ENCODE results near the gene GAB3.

GAB3 gene

GRCh38 chrX:154751203-154751668 lies 359 bp upstream of the GAB3 start:
- Histone ChIP-seq H3K4me1 (ENCODE audit: control insufficient read depth, insufficient read depth, low read length) (no peaks in the 10 kb centered on the region), H3K36me3 (ENCODE audit: control insufficient read depth, insufficient read depth, low read length) (no peaks in the 10 kb centered on the region), H3K4me3 (ENCODE audit: insufficient read depth, low read depth, low read length) (no peak overlapping the region), H3K9me3 (ENCODE audit: control insufficient read depth, low read length) (no peaks in the 10 kb centered on the region), H3K27ac (ENCODE audit: insufficient read depth, low read depth, low read length, poor library complexity, severe bottlenecking) (no peak overlapping the region), H3K27me3 (ENCODE audit: control insufficient read depth, insufficient read depth, low read length, poor library complexity, severe bottlenecking) (peaks cover 56% of the 10 kb centered on the region)
- WGBS, 2 experiments = 37 to 43% methylated on average over 12 to 14 of the region's 20 CpGs

GRCh38 chrX:154749856-154750255 lies 1.0 kb downstream of the GAB3 start:
- Histone ChIP-seq H3K36me3 (ENCODE audit: control insufficient read depth, insufficient read depth, low read length) (no peaks in the 10 kb centered on the region), H3K4me3 (ENCODE audit: insufficient read depth, low read depth, low read length) (no peak overlapping the region), H3K4me1 (ENCODE audit: control insufficient read depth, insufficient read depth, low read length) (no peaks in the 10 kb centered on the region), H3K9me3 (ENCODE audit: control insufficient read depth, low read length) (no peaks in the 10 kb centered on the region), H3K27ac (ENCODE audit: insufficient read depth, low read depth, low read length, poor library complexity, severe bottlenecking) (no peak overlapping the region), H3K27me3 (ENCODE audit: control insufficient read depth, insufficient read depth, low read length, poor library complexity, severe bottlenecking) (peaks cover 56% of the 10 kb centered on the region)
- 59 to 69% methylated on average over 5 to 6 of the region's 6 CpGs for WGBS, 2 experiments

DNA sequence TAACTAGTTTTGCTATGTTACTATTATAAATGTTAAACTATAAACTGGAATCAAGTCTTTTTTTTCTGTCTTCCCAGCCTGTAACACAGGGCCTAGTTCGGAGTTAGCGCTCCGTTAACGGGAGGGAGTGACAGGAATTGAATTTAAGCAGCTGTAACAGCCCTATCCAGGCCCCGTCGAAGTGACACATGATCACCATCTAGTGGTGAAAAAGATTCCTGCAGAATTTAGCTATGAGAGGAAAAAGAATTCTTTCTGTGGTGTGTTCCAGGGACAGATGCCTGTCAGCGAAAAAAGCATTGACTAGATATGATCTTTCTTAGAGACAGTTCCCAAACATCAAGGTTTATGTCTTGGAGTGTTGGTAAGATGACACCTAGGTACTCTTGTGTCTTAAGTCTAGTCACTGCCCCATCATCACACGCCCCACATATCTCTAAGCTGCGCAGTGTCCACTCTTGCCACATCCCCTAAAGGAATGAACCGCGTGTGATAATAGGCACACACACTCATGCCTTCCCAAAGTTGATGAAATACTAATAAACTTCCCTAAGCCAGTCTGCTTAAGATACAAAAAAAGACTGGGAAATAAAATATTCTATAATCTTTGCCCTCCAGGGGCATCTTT lies 2.1 kb downstream of the GAB3 start:
- Histone ChIP-seq H3K27ac (ENCODE audit: insufficient read depth, low read depth, low read length, poor library complexity, severe bottlenecking) (no peak overlapping the region), H3K36me3 (ENCODE audit: control insufficient read depth, insufficient read depth, low read length) (no peaks in the 10 kb centered on the region), H3K4me3 (ENCODE audit: insufficient read depth, low read depth, low read length) (no peak overlapping the region), H3K4me1 (ENCODE audit: control insufficient read depth, insufficient read depth, low read length) (no peaks in the 10 kb centered on the region), H3K9me3 (ENCODE audit: control insufficient read depth, low read length) (no peaks in the 10 kb centered on the region), H3K27me3 (ENCODE audit: control insufficient read depth, insufficient read depth, low read length, poor library complexity, severe bottlenecking) (peaks cover 53% of the 10 kb centered on the region)
- WGBS, 2 experiments = 34 to 35% methylated on average over 11 of the region's 11 CpGs

- H3K9me3 ChIP-seq (ENCODE audit: control insufficient read depth, low read length) = no peaks in the 10 kb centered on the region
- no peaks in the 10 kb centered on the region for H3K4me1 ChIP-seq (ENCODE audit: control insufficient read depth, insufficient read depth, low read length)
- no peak overlapping the region for H3K4me3 ChIP-seq (ENCODE audit: insufficient read depth, low read depth, low read length)
- no peaks in the 10 kb centered on the region for H3K36me3 ChIP-seq (ENCODE audit: control insufficient read depth, insufficient read depth, low read length)
- no peak overlapping the region for H3K27ac ChIP-seq (ENCODE audit: insufficient read depth, low read depth, low read length, poor library complexity, severe bottlenecking)
- no peaks in the 10 kb centered on the region for H3K27me3 ChIP-seq (ENCODE audit: control insufficient read depth, insufficient read depth, low read length, poor library complexity, severe bottlenecking)
These were observed 8.3 kb downstream of the GAB3 start for GRCh38 chrX:154742613-154743012.

GRCh38 chrX:154739952-154740465 lies 10.9 kb downstream of the GAB3 start:
- H3K27ac ChIP-seq (ENCODE audit: insufficient read depth, low read depth, low read length, poor library complexity, severe bottlenecking) = no peak overlapping the region
- no peaks in the 10 kb centered on the region for H3K4me1 ChIP-seq (ENCODE audit: control insufficient read depth, insufficient read depth, low read length)
- H3K4me3 ChIP-seq (ENCODE audit: insufficient read depth, low read depth, low read length) = no peak overlapping the region
- no peaks in the 10 kb centered on the region for H3K36me3 ChIP-seq (ENCODE audit: control insufficient read depth, insufficient read depth, low read length)
- WGBS, 2 experiments = 89 to 94% methylated on average over 2 of the region's 2 CpGs
- H3K9me3 ChIP-seq (ENCODE audit: control insufficient read depth, low read length) = no peaks in the 10 kb centered on the region
- H3K27me3 ChIP-seq (ENCODE audit: control insufficient read depth, insufficient read depth, low read length, poor library complexity, severe bottlenecking) = no peaks in the 10 kb centered on the region

DNA sequence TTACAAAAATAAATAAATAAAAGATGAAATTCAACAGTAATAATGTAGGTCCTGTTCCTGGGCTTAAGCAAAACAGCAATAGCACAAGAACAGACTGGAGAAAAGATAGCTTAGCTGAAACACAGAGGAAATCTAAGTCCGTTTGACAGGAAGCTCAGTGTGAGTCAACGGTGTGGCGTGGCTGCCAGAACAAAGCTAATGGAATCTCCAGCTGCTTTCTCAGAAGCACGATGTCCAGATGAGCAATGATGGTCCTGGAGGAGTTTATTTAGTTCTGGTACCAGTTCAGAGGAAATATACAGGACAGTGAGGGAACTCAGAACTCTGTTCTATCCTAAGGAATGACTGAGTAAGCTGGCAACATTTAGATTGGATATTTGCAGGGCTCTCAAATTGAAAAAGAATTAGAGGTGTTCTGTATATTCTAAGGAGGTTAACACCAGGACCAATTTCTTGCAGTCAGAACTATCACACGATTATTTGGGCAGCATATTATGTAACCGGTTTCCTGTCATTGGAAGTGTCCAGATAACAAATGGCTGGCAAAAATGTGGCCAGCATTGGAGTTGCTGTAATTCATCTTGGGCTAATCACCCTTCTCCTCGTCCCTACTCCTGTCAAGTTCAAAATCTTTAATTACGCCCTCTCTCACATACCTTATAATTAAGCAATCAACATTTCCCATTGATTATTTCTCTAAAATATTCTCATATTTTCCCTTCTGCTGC lies 12.7 kb downstream of the GAB3 start:
- no peaks in the 10 kb centered on the region for H3K9me3 ChIP-seq (ENCODE audit: control insufficient read depth, low read length)
- no peaks in the 10 kb centered on the region for H3K27me3 ChIP-seq (ENCODE audit: control insufficient read depth, insufficient read depth, low read length, poor library complexity, severe bottlenecking)
- H3K4me3 ChIP-seq (ENCODE audit: insufficient read depth, low read depth, low read length) = no peak overlapping the region
- no peak overlapping the region for H3K27ac ChIP-seq (ENCODE audit: insufficient read depth, low read depth, low read length, poor library complexity, severe bottlenecking)
- H3K4me1 ChIP-seq (ENCODE audit: control insufficient read depth, insufficient read depth, low read length) = no peaks in the 10 kb centered on the region
- 71 to 79% methylated on average over 8 of the region's 8 CpGs for WGBS, 2 experiments
- H3K36me3 ChIP-seq (ENCODE audit: control insufficient read depth, insufficient read depth, low read length) = no peaks in the 10 kb centered on the region

DNA sequence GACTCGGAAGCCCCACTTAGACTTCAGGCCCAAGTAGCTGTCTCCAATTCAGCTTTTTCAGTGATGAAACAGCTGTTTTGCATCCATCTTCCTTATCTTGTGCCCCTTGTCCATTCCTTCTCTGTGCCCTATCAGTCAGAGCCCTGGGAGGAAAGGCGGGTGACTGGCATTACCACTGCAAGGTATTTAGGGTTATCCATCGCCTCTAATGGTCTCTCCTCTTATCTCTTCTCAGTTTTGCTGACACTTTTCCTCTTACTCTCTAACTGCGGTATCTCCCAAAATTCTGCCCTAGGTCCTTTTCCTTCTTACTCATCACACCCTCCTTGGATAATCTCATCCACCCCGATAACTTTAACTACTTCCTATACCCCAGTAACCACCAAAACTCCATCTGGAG lies 13.7 kb downstream of the GAB3 start:
- H3K27ac ChIP-seq (ENCODE audit: insufficient read depth, low read depth, low read length, poor library complexity, severe bottlenecking) = no peak overlapping the region
- H3K27me3 ChIP-seq (ENCODE audit: control insufficient read depth, insufficient read depth, low read length, poor library complexity, severe bottlenecking) = no peaks in the 10 kb centered on the region
- WGBS, 2 experiments = 95 to 96% methylated on average over 5 of the region's 5 CpGs
- no peaks in the 10 kb centered on the region for H3K36me3 ChIP-seq (ENCODE audit: control insufficient read depth, insufficient read depth, low read length)
- H3K4me1 ChIP-seq (ENCODE audit: control insufficient read depth, insufficient read depth, low read length) = no peaks in the 10 kb centered on the region
- H3K4me3 ChIP-seq (ENCODE audit: insufficient read depth, low read depth, low read length) = no peak overlapping the region
- H3K9me3 ChIP-seq (ENCODE audit: control insufficient read depth, low read length) = no peaks in the 10 kb centered on the region

DNA sequence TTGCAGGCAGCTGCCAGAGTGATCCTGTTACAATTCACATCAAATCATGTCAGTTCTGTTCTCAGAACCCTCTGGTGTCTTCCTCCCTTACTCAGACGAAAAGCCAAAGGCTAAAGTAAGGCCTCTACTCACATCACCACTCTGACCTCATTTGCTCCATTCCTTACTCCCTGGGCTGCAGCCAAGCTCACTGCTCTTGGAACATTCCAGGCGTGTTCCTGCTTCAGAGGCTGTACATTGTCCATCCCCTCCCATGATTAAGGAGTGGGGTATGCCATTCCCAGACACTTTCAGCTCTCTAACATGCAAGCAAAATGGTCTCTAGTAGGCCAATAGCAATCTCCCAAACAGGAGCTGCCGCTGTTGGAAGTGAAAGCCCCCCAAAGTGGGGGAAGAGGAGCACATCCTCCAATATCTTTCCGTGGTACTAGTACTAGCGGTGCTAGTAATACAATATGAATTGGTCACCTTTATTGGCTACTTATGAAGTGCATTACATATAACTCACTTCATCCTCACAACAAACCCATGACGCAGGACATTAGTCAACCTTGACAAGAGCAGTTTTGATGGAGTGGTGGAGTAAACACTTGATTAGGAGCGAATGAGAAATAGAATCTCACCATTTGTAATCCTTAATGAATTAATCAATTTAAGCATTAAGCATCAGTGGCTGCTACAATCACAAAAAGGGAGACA lies 15.0 kb downstream of the GAB3 start:
- H3K9me3 ChIP-seq (ENCODE audit: control insufficient read depth, low read length) = no peaks in the 10 kb centered on the region
- no peaks in the 10 kb centered on the region for H3K27me3 ChIP-seq (ENCODE audit: control insufficient read depth, insufficient read depth, low read length, poor library complexity, severe bottlenecking)
- no peak overlapping the region for H3K4me3 ChIP-seq (ENCODE audit: insufficient read depth, low read depth, low read length)
- H3K36me3 ChIP-seq (ENCODE audit: control insufficient read depth, insufficient read depth, low read length) = no peaks in the 10 kb centered on the region
- no peaks in the 10 kb centered on the region for H3K4me1 ChIP-seq (ENCODE audit: control insufficient read depth, insufficient read depth, low read length)
- WGBS, 2 experiments = 85 to 88% methylated on average over 3 to 6 of the region's 7 CpGs
- H3K27ac ChIP-seq (ENCODE audit: insufficient read depth, low read depth, low read length, poor library complexity, severe bottlenecking) = no peak overlapping the region

DNA sequence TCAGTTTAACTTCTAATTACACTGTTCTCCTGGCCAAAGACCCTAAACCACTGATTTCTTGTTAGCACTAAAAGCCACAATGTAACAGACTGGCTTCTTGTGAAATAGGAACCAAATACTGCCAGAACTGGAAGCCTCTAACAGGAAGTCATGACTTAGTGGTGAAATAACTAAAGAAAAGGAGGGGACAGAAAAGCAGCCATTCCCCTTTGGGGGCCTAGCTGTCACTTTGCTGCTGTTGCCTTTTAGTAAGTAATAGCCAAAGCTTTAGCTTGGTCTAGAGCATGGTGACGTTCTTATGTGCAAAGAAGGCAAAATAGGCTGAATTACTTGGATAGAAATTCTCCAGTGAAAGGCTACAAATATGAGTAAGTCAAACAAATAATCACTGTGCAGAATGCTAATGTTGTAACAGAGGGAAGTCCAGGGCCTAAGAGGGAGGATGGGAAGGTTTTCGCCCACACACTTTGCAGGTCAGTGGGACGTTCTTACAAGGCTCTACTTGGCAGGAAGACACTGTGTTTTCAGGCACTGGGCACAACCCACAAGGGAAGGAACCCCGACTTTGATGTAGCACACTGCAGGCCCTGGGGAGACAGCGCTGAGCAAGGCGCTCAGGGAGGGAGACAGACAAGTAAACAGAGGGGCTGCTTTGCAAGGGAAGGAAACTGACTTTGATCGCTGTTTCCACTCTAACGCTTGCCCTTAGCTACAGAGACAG lies 16.7 kb downstream of the GAB3 start:
- WGBS, 2 experiments = 81 to 86% methylated on average over 8 of the region's 8 CpGs

DNA sequence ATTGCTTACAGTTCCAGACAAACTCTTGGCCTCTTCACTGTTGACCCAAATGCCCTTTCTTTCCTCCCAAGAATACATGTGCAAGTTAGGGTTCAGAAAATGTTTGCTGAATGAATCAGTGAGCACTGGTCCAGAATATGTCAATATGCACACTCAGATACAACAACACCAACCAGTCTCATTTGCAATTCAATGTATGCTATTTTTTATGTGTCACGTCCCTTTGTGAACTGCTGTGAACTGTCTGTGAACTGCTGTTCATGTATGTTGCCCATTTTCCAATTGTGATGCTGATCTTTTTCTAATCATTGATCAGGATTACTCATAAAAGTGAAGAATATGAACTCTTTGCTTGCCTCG lies 17.8 kb downstream of the GAB3 start:
- H3K36me3 ChIP-seq (ENCODE audit: control insufficient read depth, insufficient read depth, low read length) = no peaks in the 10 kb centered on the region
- no peak overlapping the region for H3K27ac ChIP-seq (ENCODE audit: insufficient read depth, low read depth, low read length, poor library complexity, severe bottlenecking)
- no peaks in the 10 kb centered on the region for H3K27me3 ChIP-seq (ENCODE audit: control insufficient read depth, insufficient read depth, low read length, poor library complexity, severe bottlenecking)
- H3K4me3 ChIP-seq (ENCODE audit: insufficient read depth, low read depth, low read length) = no peak overlapping the region
- WGBS, 2 experiments = 90 to 93% methylated on average over 2 of the region's 2 CpGs
- H3K9me3 ChIP-seq (ENCODE audit: control insufficient read depth, low read length) = no peaks in the 10 kb centered on the region
- no peaks in the 10 kb centered on the region for H3K4me1 ChIP-seq (ENCODE audit: control insufficient read depth, insufficient read depth, low read length)

More for the DNA sequence above, 16.7 kb downstream of the GAB3 start:
- Histone ChIP-seq H3K27ac (ENCODE audit: insufficient read depth, low read depth, low read length, poor library complexity, severe bottlenecking) (no peak overlapping the region), H3K9me3 (ENCODE audit: control insufficient read depth, low read length) (no peaks in the 10 kb centered on the region), H3K27me3 (ENCODE audit: control insufficient read depth, insufficient read depth, low read length, poor library complexity, severe bottlenecking) (no peaks in the 10 kb centered on the region), H3K36me3 (ENCODE audit: control insufficient read depth, insufficient read depth, low read length) (no peaks in the 10 kb centered on the region), H3K4me1 (ENCODE audit: control insufficient read depth, insufficient read depth, low read length) (no peaks in the 10 kb centered on the region), H3K4me3 (ENCODE audit: insufficient read depth, low read depth, low read length) (no peak overlapping the region)
